GM20000 (cell line): ENCODE measurements around the gene GLT6D1.

Experiments used
- DNase-seq: peaks from one replicate; pipeline ENCODE4 v3.0.0; 2012; ENCODE audit warnings: low spot score
- TF ChIP-seq, protein P1 (sequence below): IDR thresholded peaks from 2 replicates; pipeline ENCODE4 v1.5.1; 2012; ENCODE audit warnings: mild to moderate bottlenecking, control low read depth; ENCODE audit errors: extremely low read depth, missing control alignments

Gene GLT6D1

DNA sequence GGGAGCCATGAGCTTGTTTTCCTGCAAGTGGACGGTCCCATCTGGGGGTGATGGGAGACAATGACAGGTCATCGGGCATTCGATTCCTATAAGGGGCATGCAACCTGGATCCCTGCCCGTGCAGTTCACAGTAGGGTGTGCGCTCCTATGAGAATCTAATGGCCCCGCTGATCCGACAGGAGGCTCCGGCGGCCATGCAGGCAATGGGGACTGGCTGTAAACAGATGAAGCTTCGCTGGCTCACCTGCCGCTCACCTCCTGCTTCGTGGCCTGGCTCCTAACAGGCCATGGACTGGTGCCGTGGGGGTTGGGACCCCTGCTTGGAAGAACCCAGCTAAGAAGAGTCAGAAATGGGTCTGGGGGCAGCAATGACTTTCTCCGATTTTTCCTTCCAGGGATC is 56.8 kb downstream of the GLT6D1 start:
- no peak for DNase-seq
- TF ChIP-seq, protein P1, sequence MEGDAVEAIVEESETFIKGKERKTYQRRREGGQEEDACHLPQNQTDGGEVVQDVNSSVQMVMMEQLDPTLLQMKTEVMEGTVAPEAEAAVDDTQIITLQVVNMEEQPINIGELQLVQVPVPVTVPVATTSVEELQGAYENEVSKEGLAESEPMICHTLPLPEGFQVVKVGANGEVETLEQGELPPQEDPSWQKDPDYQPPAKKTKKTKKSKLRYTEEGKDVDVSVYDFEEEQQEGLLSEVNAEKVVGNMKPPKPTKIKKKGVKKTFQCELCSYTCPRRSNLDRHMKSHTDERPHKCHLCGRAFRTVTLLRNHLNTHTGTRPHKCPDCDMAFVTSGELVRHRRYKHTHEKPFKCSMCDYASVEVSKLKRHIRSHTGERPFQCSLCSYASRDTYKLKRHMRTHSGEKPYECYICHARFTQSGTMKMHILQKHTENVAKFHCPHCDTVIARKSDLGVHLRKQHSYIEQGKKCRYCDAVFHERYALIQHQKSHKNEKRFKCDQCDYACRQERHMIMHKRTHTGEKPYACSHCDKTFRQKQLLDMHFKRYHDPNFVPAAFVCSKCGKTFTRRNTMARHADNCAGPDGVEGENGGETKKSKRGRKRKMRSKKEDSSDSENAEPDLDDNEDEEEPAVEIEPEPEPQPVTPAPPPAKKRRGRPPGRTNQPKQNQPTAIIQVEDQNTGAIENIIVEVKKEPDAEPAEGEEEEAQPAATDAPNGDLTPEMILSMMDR = no peak

DNA sequence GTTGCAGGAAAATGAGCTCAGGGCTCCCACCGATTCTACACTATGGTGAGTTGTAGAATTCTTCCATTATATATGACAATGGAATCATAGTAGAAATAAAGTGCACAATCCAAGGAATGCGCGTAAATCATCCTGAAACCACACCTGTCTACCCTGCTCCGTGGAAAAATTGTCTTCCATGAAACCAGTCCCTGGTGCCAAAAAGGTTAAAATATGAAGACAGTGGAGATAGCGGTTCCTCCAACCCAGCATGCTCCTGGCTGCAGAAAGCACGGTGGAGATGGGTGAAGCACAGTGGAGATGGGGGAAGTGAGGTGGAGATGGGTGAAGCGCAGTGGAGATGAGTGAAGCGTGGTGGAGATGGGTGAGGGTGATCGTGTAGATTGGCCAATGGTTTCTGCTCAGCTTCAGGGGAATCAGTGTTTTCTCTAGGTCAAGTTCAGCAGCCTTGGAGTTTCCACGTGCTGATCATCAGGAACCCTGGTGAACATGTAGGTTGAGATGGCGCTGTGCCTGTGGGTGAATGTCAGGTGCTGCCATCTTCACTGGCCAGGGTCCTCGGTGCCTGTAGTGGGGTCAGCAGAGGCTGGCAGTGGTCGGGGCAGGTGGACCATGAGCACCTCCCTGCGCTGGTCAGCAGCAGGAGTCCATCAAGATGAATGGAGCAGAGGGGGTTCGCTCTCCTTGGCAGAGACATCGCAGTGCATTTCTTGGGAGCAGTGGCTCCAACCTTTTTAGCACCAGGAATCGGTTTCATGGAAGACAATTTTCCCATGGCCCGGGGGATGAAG is 57.5 kb downstream of the GLT6D1 start:
- TF ChIP-seq, protein P1 = no peak
- DNase-seq = no peak

DNA sequence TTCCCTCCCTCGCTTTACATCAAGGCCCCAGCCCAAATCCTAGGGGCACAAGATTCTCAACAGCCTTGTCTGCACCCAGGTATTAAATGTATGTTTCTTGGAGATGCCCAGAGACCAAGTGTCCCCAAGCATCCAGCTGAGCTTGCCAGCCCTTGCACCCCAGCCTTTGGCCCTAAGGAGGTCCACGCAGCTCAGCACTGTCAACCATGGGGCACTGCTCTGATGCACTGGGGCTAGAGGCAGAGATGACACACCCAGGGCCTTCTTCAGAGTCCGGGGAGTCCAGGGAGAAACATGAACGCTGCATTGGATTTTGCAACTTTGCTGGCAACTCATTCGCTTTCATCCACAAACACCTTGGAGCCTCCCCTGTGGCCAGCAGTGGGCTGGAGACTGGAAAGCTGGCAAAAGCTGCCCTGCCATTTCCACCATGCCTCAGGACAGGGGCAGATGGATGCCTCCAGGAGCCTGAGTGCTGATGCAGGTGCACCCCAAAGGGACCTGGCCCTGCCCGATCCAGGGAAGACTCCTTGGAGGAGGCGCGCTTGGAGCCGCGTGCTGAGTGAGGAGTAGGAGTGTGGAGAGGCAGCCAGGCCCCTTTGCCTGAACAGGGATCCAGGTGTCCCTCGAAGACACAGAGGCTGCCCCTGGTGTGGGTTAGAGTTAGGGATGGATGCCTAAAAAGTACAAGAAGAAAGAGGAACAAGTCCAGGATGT is 58.5 kb downstream of the GLT6D1 start:
- TF ChIP-seq, protein P1 = no peak
- no peak for DNase-seq

DNA sequence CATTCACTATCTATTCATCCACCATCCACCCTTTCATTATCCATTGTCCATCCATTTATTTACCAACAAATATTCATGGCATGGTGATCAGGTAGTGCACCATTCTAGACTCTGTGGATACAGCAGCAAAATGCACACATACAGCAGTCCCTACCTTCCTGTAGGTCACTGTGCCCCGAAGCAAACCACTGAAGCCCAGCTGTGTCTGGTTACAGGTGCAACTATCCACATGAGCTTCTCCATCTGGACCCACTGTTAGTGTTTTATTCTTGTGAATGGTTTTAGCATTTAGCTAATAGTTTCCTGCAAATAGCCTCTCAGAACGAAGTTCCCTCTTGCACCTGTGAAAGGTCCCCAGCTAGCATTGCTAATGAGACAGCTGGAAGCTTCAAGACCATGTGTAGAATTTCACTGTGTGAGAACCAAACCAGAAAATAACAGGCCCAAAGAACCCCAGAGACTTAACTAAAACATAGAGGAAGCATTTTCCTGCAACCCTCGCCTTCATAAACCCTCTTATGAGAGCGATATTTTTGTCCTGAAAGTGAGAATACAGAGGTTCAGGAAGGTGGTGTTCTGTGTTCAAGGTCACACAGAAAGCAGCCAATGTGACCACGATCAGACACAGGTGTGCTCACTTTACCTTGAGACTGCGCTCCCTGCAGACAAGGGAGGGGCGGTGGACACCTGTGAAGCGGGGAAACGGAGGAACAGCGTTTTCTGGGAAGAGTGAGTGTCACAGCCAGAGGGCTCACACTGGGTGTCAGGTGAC is 59.3 kb downstream of the GLT6D1 start:
- TF ChIP-seq, protein P1 = no peak
- DNase-seq = no peak

DNA sequence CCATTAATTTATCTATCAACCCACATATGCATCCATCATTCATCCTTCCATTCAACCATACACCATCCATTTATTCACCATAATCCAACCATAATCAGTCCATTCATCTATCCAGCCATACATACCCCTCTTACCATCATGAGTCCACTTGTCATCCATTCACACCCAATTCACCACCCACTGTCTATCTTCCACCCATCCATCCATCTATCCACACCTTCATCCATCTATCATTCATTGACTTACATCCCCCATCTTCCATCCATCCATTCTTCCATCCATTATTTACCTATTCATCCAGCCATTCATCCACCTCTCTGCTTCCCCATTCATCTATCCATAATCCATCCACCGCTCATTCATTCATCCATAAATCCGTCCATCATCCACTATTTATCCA is 60.0 kb downstream of the GLT6D1 start:
- TF ChIP-seq, protein P1 = no peak
- DNase-seq = no peak

DNA sequence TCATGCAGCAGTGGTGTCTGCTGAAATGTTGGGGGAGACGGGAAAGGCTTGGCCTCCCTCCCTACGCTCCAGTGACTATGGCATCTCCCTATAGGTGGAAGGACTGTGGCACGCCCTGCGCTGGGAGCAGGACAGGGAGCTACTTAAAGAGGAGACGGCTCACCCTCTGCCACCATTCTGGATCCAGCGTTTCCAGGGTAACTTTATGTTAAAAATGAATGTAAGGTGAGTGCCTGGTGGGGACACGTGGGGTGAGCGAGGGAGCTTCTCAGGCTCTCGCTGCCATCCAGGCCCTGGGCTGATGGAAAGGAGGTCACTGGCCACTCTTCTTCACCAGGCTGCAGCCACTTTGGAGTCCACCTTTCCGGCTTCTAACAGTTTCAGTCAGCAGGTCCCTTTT is 62.1 kb downstream of the GLT6D1 start:
- no peak for DNase-seq
- TF ChIP-seq, protein P1 = no peak
